ENCODE measurements around the gene RGCC.

GRCh38 chr13:41516166-41516565 is 58.8 kb downstream of the RGCC start:
- TF ChIP-seq POLR2A (IDR thresholded peaks at IDR 0.05) (no peak), CTCF (IDR thresholded peaks at IDR 0.05) (no peak)
